Keratinocyte (primary cell): Measurements from ENCODE around the gene RNF151.

Experiments
- CTCF ChIP-seq, 3 experiments: IDR thresholded peaks in 1 of 3; conservative IDR thresholded peaks in 1 of 3; optimal IDR thresholded peaks in 1 of 3; 2 replicates in 2 of 3; 3 replicates in 1 of 3; pipeline versions ENCODE3 to v1.5.1; 2011; ENCODE audit warnings: low read length in 3 of 3, mild to moderate bottlenecking in 3 of 3, moderate library complexity in 2 of 3, control low read depth in 1 of 3, inconsistent platforms in 1 of 3; ENCODE audit not compliant: insufficient read depth in 2 of 3; ENCODE audit errors: extremely low read depth in 1 of 3
- EZH2 ChIP-seq: IDR thresholded peaks from one replicate; pipeline ENCODE4 v1.6.1; 2012; ENCODE audit warnings: inconsistent platforms, mild to moderate bottlenecking, low read length, moderate library complexity

DNA sequence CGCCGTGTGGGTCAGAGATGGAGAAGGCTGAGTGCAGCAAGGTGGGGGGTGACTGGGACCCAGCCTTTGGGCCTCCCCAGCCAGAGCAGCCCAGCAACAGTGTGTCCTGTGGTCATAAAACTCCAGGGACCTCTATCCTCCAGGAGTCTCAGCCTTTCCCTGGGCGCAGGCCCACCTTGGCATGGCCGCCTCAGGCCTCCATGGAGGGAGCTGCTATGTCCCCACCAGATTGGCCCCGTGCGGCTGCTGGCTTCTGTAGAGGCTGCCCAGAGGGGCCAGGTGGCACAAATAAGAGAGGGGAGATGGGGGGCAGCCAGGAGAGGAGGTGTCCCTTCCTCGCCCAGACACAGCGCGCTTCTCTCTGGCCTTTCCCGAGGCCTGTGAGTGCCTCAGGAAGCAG lies 20.5 kb downstream of the RNF151 start:
- TF ChIP-seq CTCF (optimal IDR thresholded peaks at IDR 0.05 in 1 of 3, IDR thresholded peaks at IDR 0.05 in 1 of 3, conservative IDR thresholded peaks at IDR 0.05 in 1 of 3; ENCODE audit: extremely low read depth in 1 of 3, insufficient read depth in 2 of 3, low read length in 3 of 3), result no peak
- TF ChIP-seq EZH2, result no peak
